ENCODE measurements around the gene SPATA31E1.
A peak's percentile ranks its signal among the peaks of the same experiment; 100 is the strongest.
"Not testable (repeated sequence)": the region's sequence is repeated elsewhere in the genome, so short reads cannot be mapped to it uniquely, and the experiment has no call there.

SPATA31E1 gene

DNA sequence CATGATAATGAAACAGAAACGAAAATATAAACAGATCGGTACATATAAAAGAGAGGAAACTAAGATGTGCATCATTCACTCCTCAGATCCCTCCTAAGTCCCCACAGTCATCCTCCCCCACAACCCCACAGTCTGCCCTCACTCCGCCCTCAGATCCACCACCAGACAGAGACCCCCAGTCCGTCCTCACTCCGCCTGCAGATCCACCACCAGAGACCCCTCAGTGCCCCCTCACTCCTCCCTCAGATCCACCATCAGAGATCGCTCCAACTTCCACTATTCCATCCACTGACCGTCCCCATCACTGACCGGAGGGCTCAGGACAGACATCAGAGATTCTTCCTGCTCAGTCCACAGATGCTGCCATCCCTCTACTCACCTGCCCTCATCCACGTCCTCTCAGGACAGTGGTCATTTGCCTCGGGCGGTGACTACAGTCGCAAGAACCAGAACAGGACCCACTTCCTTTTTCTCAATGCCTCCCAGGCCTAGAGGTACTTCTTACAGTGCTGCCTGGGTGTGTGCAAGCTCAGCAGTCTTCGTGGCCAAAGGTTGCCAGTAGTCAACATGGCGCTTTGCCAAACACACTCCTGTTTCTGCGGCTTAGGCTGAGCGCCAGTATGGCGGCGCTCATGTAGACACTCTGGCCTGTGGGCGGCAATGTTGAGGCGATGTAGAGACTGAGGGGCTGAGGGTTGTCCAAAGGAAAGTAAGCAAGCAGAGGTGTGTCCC lies 26.8 kb downstream of the SPATA31E1 start:
- TF ChIP-seq ZNF274 (IDR thresholded peaks at IDR 0.05; ENCODE audit: low read depth, low read length) (no peak), YY1 (IDR thresholded peaks at IDR 0.05; ENCODE audit: insufficient read depth, insufficient read length) (peak; percentile 18)
- no peaks in the 10 kb centered on the region for H3K27me3 ChIP-seq (ENCODE audit: insufficient read depth, insufficient read length)
- no peaks in the 10 kb centered on the region for H3K36me3 ChIP-seq (ENCODE audit: insufficient read depth, insufficient read length, low read length)
- no peak overlapping the region for H3K9ac ChIP-seq (ENCODE audit: insufficient read length, low read depth)
- no peaks in the 10 kb centered on the region for H3K9me3 ChIP-seq (ENCODE audit: insufficient read depth, low read length)
- no peak for DNase-seq (ENCODE audit: low read depth, low spot score)
- no peak overlapping the region for H3K4me3 ChIP-seq (ENCODE audit: insufficient read length, low read depth)
- H3K4me1 ChIP-seq (ENCODE audit: insufficient read depth, insufficient read length): no peaks in the 10 kb centered on the region

DNA sequence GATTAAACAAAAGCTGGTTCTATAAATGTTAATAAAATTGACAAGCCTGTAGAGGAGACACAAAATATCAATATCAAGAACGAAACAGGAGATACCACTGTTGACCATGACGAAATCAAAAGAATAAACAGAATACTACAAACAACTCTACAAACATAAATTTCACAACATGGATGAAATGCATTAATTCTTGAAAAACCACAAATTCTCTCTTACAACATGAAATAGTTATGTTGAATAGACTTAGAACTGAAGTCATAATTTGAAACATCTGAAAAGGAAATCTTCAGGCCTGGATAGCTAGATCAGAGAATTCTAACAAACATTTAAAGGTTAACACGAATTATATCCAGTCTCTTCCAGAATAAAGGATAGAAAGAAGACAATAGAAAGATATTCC lies 28.1 kb downstream of the SPATA31E1 start:
- Histone ChIP-seq H3K27me3 (ENCODE audit: insufficient read depth, insufficient read length) (no peaks in the 10 kb centered on the region), H3K36me3 (ENCODE audit: insufficient read depth, insufficient read length, low read length) (no peaks in the 10 kb centered on the region), H3K4me3 (ENCODE audit: insufficient read length, low read depth) (no peak overlapping the region), H3K4me1 (ENCODE audit: insufficient read depth, insufficient read length) (no peaks in the 10 kb centered on the region), H3K9me3 (ENCODE audit: insufficient read depth, low read length) (no peaks in the 10 kb centered on the region), H3K9ac (ENCODE audit: insufficient read length, low read depth) (no peak overlapping the region)
- no peak for TF ChIP-seq ZNF274 (IDR thresholded peaks at IDR 0.05; ENCODE audit: low read depth, low read length)
- no peak for TF ChIP-seq YY1 (IDR thresholded peaks at IDR 0.05; ENCODE audit: insufficient read depth, insufficient read length)
- TF ChIP-seq SUZ12 (IDR thresholded peaks at IDR 0.05; ENCODE audit: extremely low read depth, insufficient read depth, insufficient read length): no peak
- DNase-seq (ENCODE audit: low read depth, low spot score): no peak

DNA sequence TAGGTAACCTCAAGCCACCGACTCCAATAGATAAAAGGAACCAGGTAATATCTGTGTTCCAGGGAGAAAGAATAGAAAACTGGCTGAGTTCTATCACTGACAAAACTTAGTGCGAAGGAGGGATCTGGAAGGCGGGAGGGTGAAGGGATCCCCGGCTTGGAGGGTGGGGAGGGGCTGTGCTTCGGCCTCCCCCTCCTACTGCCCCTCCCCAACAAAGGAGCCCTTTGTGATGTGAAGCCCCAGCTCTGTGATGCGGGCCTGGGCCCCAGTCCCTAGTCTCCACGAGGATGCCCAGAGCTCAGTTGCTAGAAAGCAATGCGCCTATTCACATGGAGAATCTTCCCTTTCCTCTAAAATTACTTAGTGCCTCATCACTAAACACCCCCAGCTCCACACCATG lies 35.0 kb downstream of the SPATA31E1 start, which contains the start of gene SPATA31C1:
SPATA31C1 (plus strand) TSS at position 301 of the 400 bp plus-strand sequence.
- not testable (repeated sequence) for H3K9ac ChIP-seq (ENCODE audit: insufficient read length, low read depth); H3K27me3 ChIP-seq (ENCODE audit: insufficient read depth, insufficient read length); H3K4me1 ChIP-seq (ENCODE audit: insufficient read depth, insufficient read length); H3K4me3 ChIP-seq (ENCODE audit: insufficient read length, low read depth); H3K36me3 ChIP-seq (ENCODE audit: insufficient read depth, insufficient read length, low read length); DNase-seq (ENCODE audit: low read depth, low spot score); H3K9me3 ChIP-seq (ENCODE audit: insufficient read depth, low read length)

- not testable (repeated sequence) for H3K36me3 ChIP-seq (ENCODE audit: insufficient read depth, insufficient read length, low read length); H3K9me3 ChIP-seq (ENCODE audit: insufficient read depth, low read length); H3K4me3 ChIP-seq (ENCODE audit: insufficient read length, low read depth); H3K27me3 ChIP-seq (ENCODE audit: insufficient read depth, insufficient read length); DNase-seq (ENCODE audit: low read depth, low spot score); H3K4me1 ChIP-seq (ENCODE audit: insufficient read depth, insufficient read length); H3K9ac ChIP-seq (ENCODE audit: insufficient read length, low read depth)
Observed at GRCh38 chr9:87919013-87919412, 36.3 kb downstream of the SPATA31E1 start.

DNA sequence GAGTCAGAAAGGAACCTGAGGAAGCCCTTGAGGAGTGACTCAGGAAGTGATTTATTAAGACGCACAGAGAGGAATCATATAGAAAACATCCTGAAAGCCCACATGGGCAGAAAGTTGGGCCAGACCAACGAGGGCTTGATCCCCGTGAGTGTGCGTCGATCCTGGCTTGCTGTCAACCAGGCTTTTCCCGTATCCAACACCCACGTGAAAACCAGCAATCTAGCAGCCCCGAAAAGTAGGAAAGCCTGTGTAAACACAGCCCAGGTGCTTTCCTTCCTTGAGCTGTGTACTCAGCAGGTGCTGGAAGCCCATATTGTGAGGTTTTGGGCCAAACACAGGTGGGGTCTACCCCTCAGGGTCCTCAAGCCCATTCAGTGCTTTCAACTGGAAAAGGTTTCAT lies 38.9 kb downstream of the SPATA31E1 start:
- not testable (repeated sequence) for DNase-seq (ENCODE audit: low read depth, low spot score); H3K4me1 ChIP-seq (ENCODE audit: insufficient read depth, insufficient read length); H3K36me3 ChIP-seq (ENCODE audit: insufficient read depth, insufficient read length, low read length); H3K27me3 ChIP-seq (ENCODE audit: insufficient read depth, insufficient read length); H3K9ac ChIP-seq (ENCODE audit: insufficient read length, low read depth); H3K4me3 ChIP-seq (ENCODE audit: insufficient read length, low read depth); H3K9me3 ChIP-seq (ENCODE audit: insufficient read depth, low read length)

DNA sequence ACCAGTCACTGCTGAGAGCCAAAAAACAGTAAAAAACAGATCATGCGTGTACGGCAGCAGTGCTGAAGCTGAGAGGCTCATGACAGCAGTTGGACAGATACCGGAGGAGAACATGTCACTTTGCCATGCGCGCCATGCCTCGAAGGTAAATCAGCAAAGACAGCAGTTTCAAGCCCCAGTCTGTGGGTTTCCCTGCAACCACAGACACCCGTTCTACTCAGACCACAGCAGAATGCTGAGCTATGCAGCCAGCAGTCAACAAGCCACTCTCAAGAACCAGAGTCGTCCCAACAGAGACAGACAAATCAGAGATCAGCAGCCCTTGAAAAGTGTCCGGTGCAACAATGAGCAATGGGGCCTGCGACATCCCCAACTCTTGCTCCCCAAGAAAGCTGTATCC lies 40.3 kb downstream of the SPATA31E1 start:
- not testable (repeated sequence) for H3K27me3 ChIP-seq (ENCODE audit: insufficient read depth, insufficient read length); H3K9ac ChIP-seq (ENCODE audit: insufficient read length, low read depth); DNase-seq (ENCODE audit: low read depth, low spot score); H3K4me3 ChIP-seq (ENCODE audit: insufficient read length, low read depth); H3K9me3 ChIP-seq (ENCODE audit: insufficient read depth, low read length); H3K4me1 ChIP-seq (ENCODE audit: insufficient read depth, insufficient read length); H3K36me3 ChIP-seq (ENCODE audit: insufficient read depth, insufficient read length, low read length)

DNA sequence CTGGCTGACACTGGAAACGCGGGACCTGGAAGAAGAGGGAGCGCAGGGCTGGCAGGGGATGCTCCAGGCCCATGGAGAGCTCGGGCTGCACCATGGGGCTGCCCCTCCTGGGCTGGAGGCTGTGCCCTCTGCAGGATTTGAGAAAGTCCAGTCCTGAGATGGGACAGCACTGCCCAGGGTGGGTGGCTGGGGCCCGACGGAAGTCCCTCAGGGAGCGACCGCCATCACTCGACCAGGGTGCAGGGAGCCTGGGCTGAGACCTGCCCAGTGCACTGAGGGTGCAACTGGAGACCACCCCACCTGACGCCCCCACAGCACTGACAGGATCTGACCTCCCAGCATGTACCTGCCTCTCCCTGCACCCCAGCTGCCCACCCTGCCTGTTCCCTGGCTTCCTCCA lies 42.2 kb downstream of the SPATA31E1 start:
- H3K36me3 ChIP-seq (ENCODE audit: insufficient read depth, insufficient read length, low read length); H3K4me1 ChIP-seq (ENCODE audit: insufficient read depth, insufficient read length); H3K9ac ChIP-seq (ENCODE audit: insufficient read length, low read depth): not testable (repeated sequence)

GRCh38 chr9:87929152-87929551 lies 46.5 kb downstream of the SPATA31E1 start:
- not testable (repeated sequence) for H3K36me3 ChIP-seq (ENCODE audit: insufficient read depth, insufficient read length, low read length); H3K9me3 ChIP-seq (ENCODE audit: insufficient read depth, low read length); H3K27me3 ChIP-seq (ENCODE audit: insufficient read depth, insufficient read length); H3K4me1 ChIP-seq (ENCODE audit: insufficient read depth, insufficient read length); DNase-seq (ENCODE audit: low read depth, low spot score); H3K9ac ChIP-seq (ENCODE audit: insufficient read length, low read depth); H3K4me3 ChIP-seq (ENCODE audit: insufficient read length, low read depth)

More for the DNA sequence above, 42.2 kb downstream of the SPATA31E1 start:
- not testable (repeated sequence) for H3K4me3 ChIP-seq (ENCODE audit: insufficient read length, low read depth); H3K9me3 ChIP-seq (ENCODE audit: insufficient read depth, low read length); H3K27me3 ChIP-seq (ENCODE audit: insufficient read depth, insufficient read length); DNase-seq (ENCODE audit: low read depth, low spot score)

DNA sequence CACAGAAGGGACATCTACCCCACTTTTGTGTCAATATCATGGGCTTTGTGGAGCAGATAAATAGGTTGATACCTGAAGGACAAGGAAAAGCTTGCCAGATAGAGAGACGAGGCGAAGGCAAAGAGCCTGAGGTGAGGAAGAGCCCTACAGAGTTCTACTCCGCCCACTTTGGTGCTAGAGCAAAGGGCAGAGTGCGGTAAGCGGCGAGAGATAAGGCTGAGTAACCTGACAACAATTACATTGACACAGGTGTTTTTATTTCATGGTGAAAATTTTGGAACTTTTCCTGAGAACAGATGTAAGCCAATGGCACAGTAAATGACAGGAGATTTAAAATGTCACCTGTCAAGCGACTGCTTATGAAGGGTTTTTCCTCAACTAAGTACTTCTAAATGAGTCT lies 51.8 kb downstream of the SPATA31E1 start:
- not testable (repeated sequence) for H3K9me3 ChIP-seq (ENCODE audit: insufficient read depth, low read length); H3K4me1 ChIP-seq (ENCODE audit: insufficient read depth, insufficient read length); H3K27me3 ChIP-seq (ENCODE audit: insufficient read depth, insufficient read length); H3K4me3 ChIP-seq (ENCODE audit: insufficient read length, low read depth); H3K9ac ChIP-seq (ENCODE audit: insufficient read length, low read depth); DNase-seq (ENCODE audit: low read depth, low spot score); H3K36me3 ChIP-seq (ENCODE audit: insufficient read depth, insufficient read length, low read length)

DNA sequence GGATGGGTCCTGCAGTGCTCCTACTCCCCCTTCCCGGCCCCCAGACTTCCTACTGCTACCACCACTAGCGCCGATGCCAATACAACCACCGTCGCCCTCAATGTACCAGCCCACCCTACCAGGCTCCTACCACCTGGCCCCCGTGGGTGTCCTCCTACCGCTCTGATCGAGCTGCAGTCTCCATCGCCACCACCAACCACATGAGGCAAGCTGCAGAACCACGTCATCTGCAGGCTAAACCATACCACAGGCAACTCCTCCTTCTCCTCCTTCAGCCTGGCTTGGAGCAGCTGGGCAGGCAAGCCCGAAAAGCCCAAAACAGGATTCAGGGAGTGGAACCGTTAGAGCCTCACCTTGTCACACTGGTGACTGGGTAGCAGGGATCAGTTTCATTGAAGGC lies 54.7 kb downstream of the SPATA31E1 start:
- not testable (repeated sequence) for H3K4me3 ChIP-seq (ENCODE audit: insufficient read length, low read depth); H3K9ac ChIP-seq (ENCODE audit: insufficient read length, low read depth); H3K36me3 ChIP-seq (ENCODE audit: insufficient read depth, insufficient read length, low read length); H3K9me3 ChIP-seq (ENCODE audit: insufficient read depth, low read length); DNase-seq (ENCODE audit: low read depth, low spot score); H3K4me1 ChIP-seq (ENCODE audit: insufficient read depth, insufficient read length); H3K27me3 ChIP-seq (ENCODE audit: insufficient read depth, insufficient read length)

DNA sequence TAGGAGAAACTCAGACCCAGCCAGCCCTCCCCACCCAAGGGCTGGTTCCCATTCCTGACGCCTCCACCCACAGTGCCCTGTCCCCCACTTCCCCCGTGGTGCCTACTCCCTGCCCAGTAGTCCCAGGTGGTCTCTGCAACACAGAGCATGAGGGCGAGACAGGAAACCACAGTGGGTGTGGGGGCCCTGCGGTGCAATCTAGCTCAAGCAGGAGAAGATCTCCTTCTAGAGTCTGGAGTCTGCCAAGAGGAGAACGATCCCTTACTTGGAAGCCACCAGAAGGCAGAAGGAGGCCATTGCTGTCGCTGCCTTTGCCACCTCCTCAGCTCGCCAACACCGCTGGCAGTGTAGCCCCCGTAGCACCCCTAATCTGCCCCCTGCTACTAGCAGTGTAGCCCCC lies 55.2 kb downstream of the SPATA31E1 start:
- not testable (repeated sequence) for H3K27me3 ChIP-seq (ENCODE audit: insufficient read depth, insufficient read length); H3K9me3 ChIP-seq (ENCODE audit: insufficient read depth, low read length); H3K9ac ChIP-seq (ENCODE audit: insufficient read length, low read depth); H3K4me1 ChIP-seq (ENCODE audit: insufficient read depth, insufficient read length); DNase-seq (ENCODE audit: low read depth, low spot score); H3K4me3 ChIP-seq (ENCODE audit: insufficient read length, low read depth); H3K36me3 ChIP-seq (ENCODE audit: insufficient read depth, insufficient read length, low read length)

GRCh38 chr9:87938336-87938735 lies 55.7 kb downstream of the SPATA31E1 start:
- not testable (repeated sequence) for H3K36me3 ChIP-seq (ENCODE audit: insufficient read depth, insufficient read length, low read length); H3K27me3 ChIP-seq (ENCODE audit: insufficient read depth, insufficient read length); DNase-seq (ENCODE audit: low read depth, low spot score); H3K4me3 ChIP-seq (ENCODE audit: insufficient read length, low read depth); H3K9me3 ChIP-seq (ENCODE audit: insufficient read depth, low read length); H3K9ac ChIP-seq (ENCODE audit: insufficient read length, low read depth); H3K4me1 ChIP-seq (ENCODE audit: insufficient read depth, insufficient read length)

All from NT2/D1 (cell line).